Tibial nerve (tissue), 4 donors: ENCODE measurements around the gene BMP8B.

ENCODE experiments used
- EP300 ChIP-seq, 2 donors: sonication (generic); formaldehyde crosslinking; IDR thresholded peaks; one replicate each; pipeline ENCODE4 v1.6.1; 2017; ENCODE audit warnings: antibody characterized with exemption in 2 of 2, mild to moderate bottlenecking in 1 of 2
- POLR2A ChIP-seq, 2 donors: fragments of 450-650 bp; IDR thresholded peaks; one replicate each; pipeline ENCODE4 v1.6.1; 2017; ENCODE audit warnings: antibody characterized with exemption in 2 of 2, mild to moderate bottlenecking in 2 of 2, moderate library complexity in 2 of 2
- TF ChIP-seq, protein P1 (sequence below), 5 experiments: fragments of 200-600 bp in 3 of 5; fragments of 450-650 bp in 2 of 5; sonication (generic) in 3 of 5; IDR thresholded peaks; one replicate each; pipeline ENCODE4 v1.5.1; 2016 to 2019; ENCODE audit warnings: antibody characterized with exemption in 5 of 5, mild to moderate bottlenecking in 3 of 5, moderate library complexity in 2 of 5

- TF ChIP-seq, protein P1, sequence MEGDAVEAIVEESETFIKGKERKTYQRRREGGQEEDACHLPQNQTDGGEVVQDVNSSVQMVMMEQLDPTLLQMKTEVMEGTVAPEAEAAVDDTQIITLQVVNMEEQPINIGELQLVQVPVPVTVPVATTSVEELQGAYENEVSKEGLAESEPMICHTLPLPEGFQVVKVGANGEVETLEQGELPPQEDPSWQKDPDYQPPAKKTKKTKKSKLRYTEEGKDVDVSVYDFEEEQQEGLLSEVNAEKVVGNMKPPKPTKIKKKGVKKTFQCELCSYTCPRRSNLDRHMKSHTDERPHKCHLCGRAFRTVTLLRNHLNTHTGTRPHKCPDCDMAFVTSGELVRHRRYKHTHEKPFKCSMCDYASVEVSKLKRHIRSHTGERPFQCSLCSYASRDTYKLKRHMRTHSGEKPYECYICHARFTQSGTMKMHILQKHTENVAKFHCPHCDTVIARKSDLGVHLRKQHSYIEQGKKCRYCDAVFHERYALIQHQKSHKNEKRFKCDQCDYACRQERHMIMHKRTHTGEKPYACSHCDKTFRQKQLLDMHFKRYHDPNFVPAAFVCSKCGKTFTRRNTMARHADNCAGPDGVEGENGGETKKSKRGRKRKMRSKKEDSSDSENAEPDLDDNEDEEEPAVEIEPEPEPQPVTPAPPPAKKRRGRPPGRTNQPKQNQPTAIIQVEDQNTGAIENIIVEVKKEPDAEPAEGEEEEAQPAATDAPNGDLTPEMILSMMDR (IDR thresholded peaks at IDR 0.05): no peak
- TF ChIP-seq EP300 (IDR thresholded peaks at IDR 0.05) (no peak), POLR2A (IDR thresholded peaks at IDR 0.05) (no peak)
Observed at GRCh38 chr1:39828734-39829133, 40.1 kb upstream of the BMP8B start.
